OCI-LY1 (cell line): Measurements from ENCODE around the gene SRPRA.

Experiments used
- EZH2 ChIP-seq: fragments of 200-600 bp; sonication (generic), shearing (Covaris generic); IDR thresholded peaks from 2 replicates; pipeline ENCODE4 v1.8.0; 2017; ENCODE audit warnings: borderline replicate concordance, mixed run types, mild to moderate bottlenecking, antibody characterized with exemption, low read length, moderate library complexity, mixed read lengths
- TF ChIP-seq, protein P1 (sequence below): fragments of 200-600 bp; sonication (generic), shearing (Covaris generic); IDR thresholded peaks from 2 replicates; pipeline ENCODE4 v1.5.1; 2017; ENCODE audit warnings: mild to moderate bottlenecking, antibody characterized with exemption, low read length, moderate library complexity, mixed read lengths

DNA sequence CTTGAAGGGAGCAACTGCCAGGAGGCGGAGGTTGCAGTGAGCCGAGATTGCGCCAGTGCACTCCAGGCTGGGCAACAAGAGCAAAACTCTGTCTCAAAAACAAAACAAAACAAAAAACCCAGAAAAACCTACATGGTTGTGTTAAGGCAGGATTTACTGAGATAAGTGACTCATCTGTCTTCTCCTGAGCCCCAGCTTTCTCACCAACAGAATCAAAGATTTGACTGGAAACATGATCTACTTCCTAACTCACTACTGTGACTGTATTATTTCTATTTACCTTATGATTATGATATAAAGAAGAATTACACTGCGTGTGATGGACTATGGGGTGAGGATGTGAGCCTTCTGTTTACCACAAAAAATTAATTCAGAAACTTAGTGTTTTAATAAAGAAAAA, 35.3 kb downstream of the SRPRA start:
- TF ChIP-seq, protein P1, sequence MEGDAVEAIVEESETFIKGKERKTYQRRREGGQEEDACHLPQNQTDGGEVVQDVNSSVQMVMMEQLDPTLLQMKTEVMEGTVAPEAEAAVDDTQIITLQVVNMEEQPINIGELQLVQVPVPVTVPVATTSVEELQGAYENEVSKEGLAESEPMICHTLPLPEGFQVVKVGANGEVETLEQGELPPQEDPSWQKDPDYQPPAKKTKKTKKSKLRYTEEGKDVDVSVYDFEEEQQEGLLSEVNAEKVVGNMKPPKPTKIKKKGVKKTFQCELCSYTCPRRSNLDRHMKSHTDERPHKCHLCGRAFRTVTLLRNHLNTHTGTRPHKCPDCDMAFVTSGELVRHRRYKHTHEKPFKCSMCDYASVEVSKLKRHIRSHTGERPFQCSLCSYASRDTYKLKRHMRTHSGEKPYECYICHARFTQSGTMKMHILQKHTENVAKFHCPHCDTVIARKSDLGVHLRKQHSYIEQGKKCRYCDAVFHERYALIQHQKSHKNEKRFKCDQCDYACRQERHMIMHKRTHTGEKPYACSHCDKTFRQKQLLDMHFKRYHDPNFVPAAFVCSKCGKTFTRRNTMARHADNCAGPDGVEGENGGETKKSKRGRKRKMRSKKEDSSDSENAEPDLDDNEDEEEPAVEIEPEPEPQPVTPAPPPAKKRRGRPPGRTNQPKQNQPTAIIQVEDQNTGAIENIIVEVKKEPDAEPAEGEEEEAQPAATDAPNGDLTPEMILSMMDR, result no peak
- TF ChIP-seq EZH2, result no peak
